Right renal cortex interstitium (tissue), 3 donors: ENCODE results near the gene PIK3C2A. TPM values are rescaled to one million over a fixed set of nuclear protein-coding genes. Genes with fewer than 3 reads are reported as not detected.

Source experiments
- DNase-seq, 3 donors: peaks; one replicate each; pipeline ENCODE4 v3.0.0-alpha.2; 2013; ENCODE audit warnings: low read depth in 3 of 3, low spot score in 2 of 3
- polyA plus RNA-seq, 3 donors: library from polyadenylated mRNA; unstranded; fragments of 120-200 nt; gene quantifications; one replicate each; pipeline ENCODE4 v1.2.1, GENCODE V29; 2013; ENCODE audit not compliant: insufficient read length in 3 of 3

PIK3C2A gene
- polyA plus RNA-seq, 3 donors, result 62.7 to 69.8 (median 65.6) TPM

DNA sequence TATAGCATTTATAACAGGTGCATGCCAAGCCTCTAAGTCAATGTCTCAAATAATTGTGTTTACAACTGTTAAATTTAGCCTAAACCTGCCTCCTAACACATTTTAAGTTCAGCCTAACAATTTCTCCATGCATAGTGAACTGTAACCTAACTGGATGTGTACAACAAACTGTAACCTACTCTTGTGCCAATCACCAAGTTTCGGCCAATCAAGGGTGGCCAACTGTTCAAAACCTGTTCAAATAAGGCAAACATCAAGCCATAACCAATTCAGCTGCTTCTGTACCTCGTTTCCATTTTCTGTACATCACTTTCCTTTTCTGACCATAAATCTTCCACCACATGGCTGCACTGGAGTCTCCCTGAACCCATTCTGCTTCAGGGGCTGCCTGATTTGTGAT lies 45.4 kb downstream of the PIK3C2A start:
- DNase-seq, result no peak

GRCh38 chr11:17161515-17161914 lies 46.3 kb downstream of the PIK3C2A start:
- DNase-seq, result no peak

GRCh38 chr11:17159441-17159840 lies 48.3 kb downstream of the PIK3C2A start:
- no peak for DNase-seq

Other genes starting within 250 kb of the PIK3C2A start
- 10 to 100 TPM; 48.3 to 53.0 (median 49.3) TPM for gene PLEKHA7, start 193.6 kb downstream of the PIK3C2A start, polyA plus RNA-seq
- 1,000 to 10,000 TPM; 1,368 to 1,443 (median 1,401) TPM for gene RPS13, start 130.3 kb downstream of the PIK3C2A start, polyA plus RNA-seq
- 10 to 100 TPM; 76.3 to 99.9 (median 94.1) TPM for gene NUCB2, start 68.8 kb upstream of the PIK3C2A start, polyA plus RNA-seq
- 1 to 10 TPM; 1.5 to 1.6 (median 1.6) TPM for gene NCR3LG1, start 143.8 kb upstream of the PIK3C2A start, polyA plus RNA-seq
- gene KCNJ11, start 180.7 kb upstream of the PIK3C2A start, polyA plus RNA-seq, result 1 to 10 TPM; 1.9 to 2.4 (median 2.3) TPM